ENCODE data around the gene DDX3X. TPM values are rescaled to one million over a fixed set of nuclear protein-coding genes. Genes with fewer than 3 reads are reported as not detected.
"Not testable (repeated sequence)": the region's sequence is repeated elsewhere in the genome, so short reads cannot be mapped to it uniquely, and the experiment has no call there.

The DDX3X gene
- total RNA-seq, 2 experiments from 2014 or later: 181 to 227 TPM

GRCh38 chrX:41409006-41409405, 75.0 kb downstream of the DDX3X start:
- ChIA-PET CTCF (interaction anchor here (1.3 kb wide), 2 partner anchors 10 to 15 kb away, joined by 3 to 4 read pairs; no protein-coding TSS in a partner anchor), POLR2A (no interaction called here)
- DNase-seq: no peak
- Mint-ChIP-seq H3K9me3 (no peaks in the 10 kb centered on the region), H3K27me3 (no peaks in the 10 kb centered on the region), H3K27ac (no peak overlapping the region), H3K36me3 (ENCODE audit: low read depth) (no peaks in the 10 kb centered on the region), H3K4me1 (no peaks in the 10 kb centered on the region), H3K4me3 (no peak overlapping the region)

DNA sequence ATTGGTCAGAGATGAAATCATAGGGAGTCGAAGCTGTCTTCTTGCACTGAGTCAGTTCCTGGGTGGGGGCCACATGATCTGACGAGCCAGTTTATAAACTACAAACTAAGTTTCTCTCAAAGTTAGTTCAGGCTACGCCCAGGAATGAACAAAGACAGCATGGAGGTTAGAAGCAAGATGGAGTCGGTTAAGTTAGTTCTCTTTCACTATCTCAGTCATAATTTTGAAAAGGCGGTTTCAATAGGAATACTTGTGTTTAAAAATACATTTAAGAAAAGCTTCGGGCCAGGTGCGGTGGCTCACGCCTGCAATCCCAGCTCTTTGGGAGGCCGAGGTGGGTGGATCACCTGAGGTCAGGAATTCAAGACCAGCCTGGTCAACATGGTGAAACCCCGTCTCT, 77.3 kb downstream of the DDX3X start:
- DNase-seq; POLR2A ChIA-PET; H3K4me1 Mint-ChIP-seq; H3K27ac Mint-ChIP-seq; H3K9me3 Mint-ChIP-seq; H3K4me3 Mint-ChIP-seq; H3K27me3 Mint-ChIP-seq; H3K36me3 Mint-ChIP-seq (ENCODE audit: low read depth): not testable (repeated sequence)
- CTCF ChIA-PET: interaction anchor here (1.7 kb wide), 1 partner anchor 19 kb away, joined by 6 read pairs; no protein-coding TSS in a partner anchor

GRCh38 chrX:41412261-41413081, 78.5 kb downstream of the DDX3X start:
- no peak overlapping the region for H3K27ac Mint-ChIP-seq
- H3K4me3 Mint-ChIP-seq: no peak overlapping the region
- H3K9me3 Mint-ChIP-seq: no peaks in the 10 kb centered on the region
- no peak for DNase-seq
- H3K27me3 Mint-ChIP-seq: no peaks in the 10 kb centered on the region
- ChIA-PET POLR2A (no interaction called here), CTCF (interaction anchor here (0.9 to 1.7 kb wide), 4 partner anchors 13 to 39 kb away, joined by 3 to 6 read pairs (median 3); no protein-coding TSS in a partner anchor)
- no peaks in the 10 kb centered on the region for H3K4me1 Mint-ChIP-seq
- H3K36me3 Mint-ChIP-seq (ENCODE audit: low read depth): no peaks in the 10 kb centered on the region

Other genes with a start within 250 kb of the DDX3X start
- 10 to 100 TPM; 45.5 to 57.5 TPM for gene USP9X, start 248.7 kb upstream of the DDX3X start, total RNA-seq
- not detected for gene NYX, start 113.2 kb downstream of the DDX3X start, total RNA-seq

Measured in activated CD4-positive, alpha-beta T cell treated with anti-CD3 and anti-CD28 coated beads, Interleukin-2, amount 10 ng/mL, durations not matched to agents 7 days and 5 days (primary cell).